A549 (cell line): ENCODE measurements around the gene PKN3.

Experiments
- CHD2 ChIP-seq: fragments of 150-350 bp; IDR thresholded peaks from 2 replicates; pipeline ENCODE4 v1.6.1; 2014; ENCODE audit warnings: low read length; ENCODE audit not compliant: partially characterized antibody
- CTCF ChIP-seq: fragments of >200 bp; sonication (Bioruptor Twin); formaldehyde crosslinking; IDR thresholded peaks from 3 replicates; pipeline ENCODE4 v1.5.1; 2016
- EP300 ChIP-seq, 2 experiments: fragments of >200 bp; sonication (Bioruptor Twin); formaldehyde crosslinking; IDR thresholded peaks; 2 replicates in 1 of 2; 3 replicates in 1 of 2; pipeline ENCODE4 v1.6.1; 2016 to 2017
- HDAC2 ChIP-seq: fragments of 200-600 bp; sonication (generic); IDR thresholded peaks from 2 replicates; pipeline ENCODE4 v1.6.1; 2016
- JUN ChIP-seq, 2 experiments: fragments of >200 bp; sonication (Bioruptor Twin); formaldehyde crosslinking; IDR thresholded peaks; 2 replicates in 1 of 2; 3 replicates in 1 of 2; pipeline ENCODE4 v1.6.1; 2016 to 2017
- KDM5A ChIP-seq: fragments of 200-600 bp; sonication (generic); IDR thresholded peaks from 2 replicates; pipeline ENCODE4 v1.6.1; 2016; ENCODE audit warnings: antibody characterized with exemption, mild to moderate bottlenecking
- MYC ChIP-seq: IDR thresholded peaks from 2 replicates; pipeline ENCODE4 v1.6.1; 2012; ENCODE audit warnings: mild to moderate bottlenecking, inconsistent platforms, low read length, improper control_type of control experiment, borderline replicate concordance
- NPAS2 ChIP-seq: fragments of 250-450 bp; sonication (Bioruptor Pico); IDR thresholded peaks from 2 replicates; pipeline ENCODE4 v1.8.0; 2022; ENCODE audit warnings: mild to moderate bottlenecking, moderate library complexity, borderline replicate concordance
- POLR2A ChIP-seq: IDR thresholded peaks from 2 replicates; pipeline ENCODE4 v1.6.1; 2012; ENCODE audit warnings: mild to moderate bottlenecking, low read length
- RCOR1 ChIP-seq: fragments of 150-350 bp; IDR thresholded peaks from 2 replicates; pipeline ENCODE4 v1.6.1; 2014; ENCODE audit warnings: antibody characterized with exemption, low read length, low read depth
- REST ChIP-seq: fragments of 200-600 bp; sonication (generic); IDR thresholded peaks from 2 replicates; pipeline ENCODE4 v1.6.1; 2016; ENCODE audit warnings: antibody characterized with exemption, mild to moderate bottlenecking, moderate library complexity
- TFCP2L1 ChIP-seq: fragments of 250-450 bp; sonication (Bioruptor Pico); IDR thresholded peaks from 2 replicates; pipeline ENCODE4 v1.5.0; 2021; ENCODE audit warnings: mild to moderate bottlenecking

- TF ChIP-seq CTCF (no peak), POLR2A (no peak), TFCP2L1 (CRISPR knock-in tag) (no peak), REST (no peak), RCOR1 (no peak), CHD2 (no peak), JUN (IDR thresholded peaks at IDR 0.05) (no peak), NPAS2 (CRISPR knock-in tag) (no peak), MYC (no peak), EP300 (IDR thresholded peaks at IDR 0.05) (no peak), HDAC2 (no peak), KDM5A (no peak)
Measured at GRCh38 chr9:128714586-128715435, 12.5 kb downstream of the PKN3 start.
